Transverse colon (tissue), 4 donors: ENCODE data around the gene SOD1.

Source experiments
- POLR2A ChIP-seq: fragments of 450-650 bp; IDR thresholded peaks from one replicate; pipeline ENCODE4 v1.6.1; 2016; ENCODE audit warnings: antibody characterized with exemption, mild to moderate bottlenecking, moderate library complexity
- POLR2AphosphoS5 ChIP-seq, 3 donors: sonication (generic); formaldehyde crosslinking; IDR thresholded peaks; one replicate each; pipeline ENCODE4 v1.6.1; 2016; ENCODE audit warnings: antibody characterized with exemption in 3 of 3
- TF ChIP-seq, protein P1 (sequence below), 5 experiments: fragments of 200-600 bp in 3 of 5; fragments of 450-650 bp in 2 of 5; sonication (generic) in 3 of 5; IDR thresholded peaks; 1 replicate in 2 of 5; 2 replicates in 3 of 5; pipeline ENCODE4 v1.5.1; 2016 to 2017; ENCODE audit warnings: antibody characterized with exemption in 5 of 5, inconsistent platforms in 3 of 5, mild to moderate bottlenecking in 2 of 5, moderate library complexity in 1 of 5

DNA sequence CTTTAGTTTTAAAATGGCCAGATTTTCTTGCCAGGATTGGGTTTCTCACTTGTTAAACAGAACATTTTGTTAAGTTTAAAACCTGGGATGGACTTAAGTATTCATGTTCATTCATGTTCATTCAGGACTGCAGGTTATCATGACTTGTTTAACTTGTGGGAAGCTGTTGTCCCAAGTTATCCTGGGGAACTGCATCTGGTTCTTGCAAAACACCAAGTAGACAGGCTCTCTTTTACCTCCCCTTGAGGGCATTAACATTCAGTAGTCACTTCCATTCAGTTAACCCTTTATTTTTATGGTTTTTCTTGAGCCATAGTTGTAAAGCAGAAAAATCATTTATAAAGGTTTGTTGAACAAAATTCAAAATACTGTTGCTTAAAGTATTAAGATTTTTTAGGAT is 8.1 kb downstream of the SOD1 start:
- TF ChIP-seq POLR2A = no peak
- TF ChIP-seq, protein P1, sequence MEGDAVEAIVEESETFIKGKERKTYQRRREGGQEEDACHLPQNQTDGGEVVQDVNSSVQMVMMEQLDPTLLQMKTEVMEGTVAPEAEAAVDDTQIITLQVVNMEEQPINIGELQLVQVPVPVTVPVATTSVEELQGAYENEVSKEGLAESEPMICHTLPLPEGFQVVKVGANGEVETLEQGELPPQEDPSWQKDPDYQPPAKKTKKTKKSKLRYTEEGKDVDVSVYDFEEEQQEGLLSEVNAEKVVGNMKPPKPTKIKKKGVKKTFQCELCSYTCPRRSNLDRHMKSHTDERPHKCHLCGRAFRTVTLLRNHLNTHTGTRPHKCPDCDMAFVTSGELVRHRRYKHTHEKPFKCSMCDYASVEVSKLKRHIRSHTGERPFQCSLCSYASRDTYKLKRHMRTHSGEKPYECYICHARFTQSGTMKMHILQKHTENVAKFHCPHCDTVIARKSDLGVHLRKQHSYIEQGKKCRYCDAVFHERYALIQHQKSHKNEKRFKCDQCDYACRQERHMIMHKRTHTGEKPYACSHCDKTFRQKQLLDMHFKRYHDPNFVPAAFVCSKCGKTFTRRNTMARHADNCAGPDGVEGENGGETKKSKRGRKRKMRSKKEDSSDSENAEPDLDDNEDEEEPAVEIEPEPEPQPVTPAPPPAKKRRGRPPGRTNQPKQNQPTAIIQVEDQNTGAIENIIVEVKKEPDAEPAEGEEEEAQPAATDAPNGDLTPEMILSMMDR (IDR thresholded peaks at IDR 0.05) = no peak
- TF ChIP-seq POLR2AphosphoS5 (IDR thresholded peaks at IDR 0.05) = no peak
